ENCODE measurements around the gene FLNC. TPM values are rescaled to one million over a fixed set of nuclear protein-coding genes. Genes with fewer than 3 reads are reported as not detected.

The FLNC gene
- total and polyA plus RNA-seq, 2 donors (not counting 3 experiments of a cell fraction or from before 2014, with no cell fraction given), result 19.5 to 81.9 TPM

DNA sequence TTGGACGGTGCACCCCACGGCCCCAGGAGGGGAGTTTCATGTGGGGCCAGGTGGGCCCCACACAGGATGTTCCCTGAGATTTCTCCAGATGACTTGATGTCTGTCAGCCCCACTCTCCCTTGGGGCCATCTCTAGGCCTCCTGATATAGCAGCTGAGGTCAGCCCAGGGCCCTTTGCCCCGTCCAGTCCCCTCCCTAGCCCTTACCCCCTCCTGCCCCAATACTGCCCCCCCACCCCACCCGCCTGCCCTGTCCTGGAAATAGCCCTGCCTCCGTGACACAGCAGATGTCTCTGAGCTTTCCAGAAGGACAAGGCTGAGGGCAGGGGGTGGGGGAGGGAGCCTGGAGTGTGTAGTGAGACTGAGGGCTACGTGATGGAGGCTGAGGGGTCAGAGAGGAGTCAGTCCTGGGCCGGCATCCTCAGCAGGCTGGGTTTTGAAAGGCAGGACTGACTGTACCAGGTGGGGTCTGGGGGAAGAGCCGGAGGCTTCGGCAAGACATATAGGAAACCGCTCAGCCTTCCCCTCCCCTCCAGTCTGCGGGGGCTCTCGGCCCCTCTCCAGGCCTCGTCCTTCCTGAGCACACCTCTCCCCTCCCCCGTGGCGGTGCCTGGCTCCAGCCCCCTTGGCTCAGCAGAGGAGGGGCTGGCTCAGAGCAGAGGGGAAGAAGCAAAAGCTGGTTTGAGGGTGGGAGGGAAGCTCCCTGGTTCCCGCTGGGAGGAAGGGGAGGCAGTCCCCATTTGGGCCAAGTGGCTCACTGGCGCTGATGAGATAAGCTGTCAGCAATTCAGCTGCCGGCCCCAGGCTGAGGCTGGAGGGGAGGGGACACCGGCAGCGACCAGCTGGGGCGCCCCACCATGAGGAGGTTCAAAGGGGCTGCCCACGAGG is 2.0 kb downstream of the FLNC start:
- dilution Hi-C loops (cut with MboI; ENCODE audit: extremely low pct_ligation_motif_present, low sequenced_read_pairs), result no loop called here
- DNase-seq (ENCODE audit: low read depth, low spot score) (peak; percentile 29), FAIRE-seq (peak; percentile 74)
- H3K79me2 ChIP-seq (ENCODE audit: control insufficient read depth, insufficient read depth, low read length), result peaks cover 29% of the 10 kb centered on the region
- H3K27ac ChIP-seq (ENCODE audit: insufficient read depth, low read depth, low read length), result peak overlapping the region; percentile 85
- no peaks in the 10 kb centered on the region for H3K9me1 ChIP-seq (replicated peaks; ENCODE audit: control insufficient read depth, extremely low read depth, insufficient read depth, low read length)
- H3K27me3 ChIP-seq (ENCODE audit: control insufficient read depth in 2 of 2, insufficient read depth in 2 of 2, low read length in 2 of 2), result no peaks in the 10 kb centered on the region
- peak overlapping the region; percentile 54 to 73 (median 63) for H3K4me3 ChIP-seq (replicated peaks in 1 of 3; ENCODE audit: insufficient read depth in 1 of 3, low read depth in 1 of 3, low read length in 3 of 3)
- TF ChIP-seq FOS (IDR thresholded peaks at IDR 0.05; ENCODE audit: borderline replicate concordance, insufficient read depth, low read length), result no peak
- no peak for TF ChIP-seq POLR2AphosphoS5 (IDR thresholded peaks at IDR 0.05; ENCODE audit: insufficient read depth, low read depth, low read length)
- TF ChIP-seq, protein P1, sequence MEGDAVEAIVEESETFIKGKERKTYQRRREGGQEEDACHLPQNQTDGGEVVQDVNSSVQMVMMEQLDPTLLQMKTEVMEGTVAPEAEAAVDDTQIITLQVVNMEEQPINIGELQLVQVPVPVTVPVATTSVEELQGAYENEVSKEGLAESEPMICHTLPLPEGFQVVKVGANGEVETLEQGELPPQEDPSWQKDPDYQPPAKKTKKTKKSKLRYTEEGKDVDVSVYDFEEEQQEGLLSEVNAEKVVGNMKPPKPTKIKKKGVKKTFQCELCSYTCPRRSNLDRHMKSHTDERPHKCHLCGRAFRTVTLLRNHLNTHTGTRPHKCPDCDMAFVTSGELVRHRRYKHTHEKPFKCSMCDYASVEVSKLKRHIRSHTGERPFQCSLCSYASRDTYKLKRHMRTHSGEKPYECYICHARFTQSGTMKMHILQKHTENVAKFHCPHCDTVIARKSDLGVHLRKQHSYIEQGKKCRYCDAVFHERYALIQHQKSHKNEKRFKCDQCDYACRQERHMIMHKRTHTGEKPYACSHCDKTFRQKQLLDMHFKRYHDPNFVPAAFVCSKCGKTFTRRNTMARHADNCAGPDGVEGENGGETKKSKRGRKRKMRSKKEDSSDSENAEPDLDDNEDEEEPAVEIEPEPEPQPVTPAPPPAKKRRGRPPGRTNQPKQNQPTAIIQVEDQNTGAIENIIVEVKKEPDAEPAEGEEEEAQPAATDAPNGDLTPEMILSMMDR (IDR thresholded peaks at IDR 0.05; ENCODE audit: extremely low read depth in 1 of 2, insufficient read depth in 1 of 2, low read depth in 1 of 2, low read length in 2 of 2), result no peak
- no peak for TF ChIP-seq POLR2A (IDR thresholded peaks at IDR 0.05; ENCODE audit: low read depth, low read length)
- TF ChIP-seq, protein P2, sequence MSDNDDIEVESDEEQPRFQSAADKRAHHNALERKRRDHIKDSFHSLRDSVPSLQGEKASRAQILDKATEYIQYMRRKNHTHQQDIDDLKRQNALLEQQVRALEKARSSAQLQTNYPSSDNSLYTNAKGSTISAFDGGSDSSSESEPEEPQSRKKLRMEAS (IDR thresholded peaks at IDR 0.05; ENCODE audit: insufficient read depth, insufficient read length), result no peak
- no peak for TF ChIP-seq EZH2 (IDR thresholded peaks at IDR 0.05; ENCODE audit: borderline replicate concordance, low read depth, low read length, severe bottlenecking)
- no peak for TF ChIP-seq JUN (IDR thresholded peaks at IDR 0.05; ENCODE audit: borderline replicate concordance, insufficient read depth, insufficient read length, low read depth)
- no peak for TF ChIP-seq GATA2 (IDR thresholded peaks at IDR 0.05; ENCODE audit: insufficient read depth, insufficient read length, low read depth, low read length)
- no peak for TF ChIP-seq MYC (IDR thresholded peaks at IDR 0.05; ENCODE audit: low read depth, low read length)
- no peaks in the 10 kb centered on the region for H4K20me1 ChIP-seq (replicated peaks; ENCODE audit: control insufficient read depth, extremely low read depth, insufficient read depth, low read length)
- POLR2A ChIA-PET, result interaction anchor here (1.3 kb wide), 1 partner anchor 93 kb away, joined by 7 read pairs; the partner anchor contains the start of gene CALU
- peaks cover 2 to 19% of the 10 kb centered on the region in 2 experiments for H3K36me3 ChIP-seq (ENCODE audit: control insufficient read depth in 2 of 2, extremely low read depth in 1 of 2, insufficient read depth in 2 of 2, low read length in 2 of 2)
- no TSS peak for BruUV-seq (replicated peaks)
- peak overlapping the region; percentile 79 for H3K4me2 ChIP-seq (ENCODE audit: insufficient read depth, low read length)
- H3K9me3 ChIP-seq (replicated peaks; ENCODE audit: control insufficient read depth, insufficient read depth, low read length), result no peaks in the 10 kb centered on the region
- H3K9ac ChIP-seq (replicated peaks; ENCODE audit: extremely low read depth, insufficient read depth, low read length), result peak overlapping the region; percentile 67
- peaks cover 42% of the 10 kb centered on the region for H3K4me1 ChIP-seq (ENCODE audit: control insufficient read depth, extremely low read depth, insufficient read depth, low read length)
- intact Hi-C loops (cut with micrococcal nuclease), result loop anchor here (2.0 kb wide), 1 partner anchor 41 kb away; the partner anchor contains the start of gene CCDC136
- peak overlapping the region; percentile 66 for H2AFZ ChIP-seq (ENCODE audit: low read depth, low read length)
- CTCF ChIA-PET, result interaction anchor here (1.2 to 4.3 kb wide), 7 partner anchors 10 to 405 kb away, joined by 3 to 48 read pairs (median 4); partner anchors contain the start of gene ATP6V1F

All from endothelial cell of umbilical vein (primary cell).